T-helper 9 cell (primary cell): ENCODE measurements around the gene ALG5.

Experiments
- DNase-seq: peaks from one replicate; pipeline ENCODE4 v3.0.0-alpha.2; 2020

Gene ALG5

DNA sequence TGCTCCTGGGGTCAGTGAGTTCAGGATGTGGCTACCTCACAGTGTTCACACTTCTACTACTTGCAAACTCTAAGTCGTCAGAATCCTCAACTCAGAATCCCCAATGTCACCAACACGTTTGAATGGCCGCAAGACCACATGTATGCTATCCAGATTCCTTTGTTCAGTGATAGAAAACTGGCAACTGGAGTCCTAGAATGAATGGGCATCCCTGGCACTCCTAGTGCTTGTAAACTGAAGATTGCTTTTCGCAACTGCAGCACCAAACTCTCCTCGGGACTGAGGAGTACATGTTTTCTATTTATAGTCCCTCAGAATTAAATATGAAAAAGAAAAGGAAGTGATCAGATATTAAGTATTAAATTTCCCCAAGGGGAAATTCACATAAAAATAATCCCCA is 84.0 kb downstream of the ALG5 start:
- DNase-seq, result no peak

DNA sequence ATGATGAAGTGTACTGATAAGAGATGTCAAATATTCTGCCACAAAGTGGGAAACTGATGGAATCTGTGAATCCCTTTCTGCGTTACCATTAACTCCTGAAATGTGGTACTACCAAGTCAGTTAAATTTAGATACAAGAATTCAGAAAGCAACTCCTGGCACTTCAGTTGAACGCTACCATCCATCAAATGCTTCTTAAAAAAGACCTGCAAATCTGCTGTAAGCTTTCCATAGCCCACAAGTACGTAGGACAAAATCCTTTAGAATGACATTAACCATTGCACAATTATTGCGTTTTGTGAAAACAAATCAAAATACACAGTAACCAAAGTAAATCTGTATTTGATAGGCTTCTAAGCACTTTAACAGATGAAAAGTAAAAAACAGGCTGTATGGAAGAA is 84.5 kb downstream of the ALG5 start:
- DNase-seq, result no peak

DNA sequence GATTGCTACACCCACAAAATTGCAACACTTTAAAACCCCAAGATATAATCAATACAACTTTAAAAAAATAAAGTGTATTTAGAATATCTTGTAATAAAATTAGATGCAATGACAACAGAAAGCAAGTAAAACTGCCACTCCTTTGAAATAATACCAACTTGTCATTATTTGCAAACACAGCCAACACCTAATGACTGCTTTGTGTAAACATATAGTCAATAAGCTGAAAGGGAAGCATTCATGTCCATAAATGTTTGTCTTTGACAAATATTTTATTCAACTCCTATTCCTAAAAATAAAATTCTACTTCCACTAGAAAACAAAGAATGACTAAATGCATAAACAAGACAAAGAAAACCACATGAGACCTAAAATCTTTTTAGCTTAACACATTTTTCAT is 85.7 kb downstream of the ALG5 start:
- no peak for DNase-seq

DNA sequence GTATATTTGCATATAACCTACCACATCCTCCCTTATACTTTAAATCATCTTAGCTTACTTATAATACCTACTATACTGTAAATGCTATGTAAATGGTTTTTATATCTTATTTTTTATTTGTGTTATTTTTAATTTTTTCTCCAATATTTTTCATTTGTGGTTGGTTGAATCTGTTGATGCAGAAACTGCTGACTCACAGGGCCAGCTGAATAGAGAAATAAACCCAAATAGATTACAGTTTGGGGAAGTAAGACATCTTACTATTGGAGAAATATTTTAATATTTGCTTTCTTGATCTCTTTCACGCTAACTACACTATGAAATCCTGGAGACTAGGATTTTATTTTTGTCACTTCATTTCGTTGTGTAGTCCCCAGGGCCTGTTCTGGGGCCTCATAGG is 86.2 kb downstream of the ALG5 start:
- no peak for DNase-seq

DNA sequence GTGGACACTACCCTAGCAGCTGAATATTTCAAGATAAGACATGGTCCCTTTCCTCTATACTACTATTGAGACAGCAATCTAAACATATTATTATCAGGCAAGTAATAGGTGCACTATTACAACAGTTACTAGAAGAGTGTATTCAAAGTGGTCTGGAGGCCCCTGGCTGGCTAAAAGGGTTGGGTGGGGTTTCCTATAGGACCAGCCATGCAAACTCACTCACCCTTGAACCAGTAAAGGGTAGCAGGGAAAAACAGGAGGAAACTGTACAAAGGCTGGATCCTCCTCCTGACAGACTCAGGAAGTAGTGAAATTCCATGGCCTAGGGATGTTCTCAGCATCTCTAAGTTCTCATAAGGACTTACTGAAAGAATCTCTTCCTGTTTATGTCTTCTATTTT is 86.8 kb downstream of the ALG5 start:
- no peak for DNase-seq

DNA sequence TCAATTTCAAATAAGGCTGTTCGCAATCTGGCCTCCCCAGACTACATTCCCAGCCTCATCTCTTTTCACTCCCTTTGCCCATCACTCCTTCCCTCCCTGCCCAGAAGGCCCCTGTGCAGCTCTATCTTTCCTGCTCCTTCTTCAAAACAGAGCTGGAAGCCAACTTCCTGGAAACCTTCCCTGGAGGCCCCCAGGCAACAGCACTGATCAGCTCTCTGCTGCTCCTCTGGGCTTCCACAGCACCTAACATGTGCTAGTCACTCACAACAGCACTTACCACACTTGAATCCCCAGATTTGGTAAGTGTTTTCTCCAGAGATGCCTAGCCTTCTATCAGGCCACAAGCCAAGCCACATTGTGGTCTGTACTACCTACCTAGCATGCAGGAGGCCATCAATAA is 88.6 kb downstream of the ALG5 start:
- DNase-seq, result no peak

DNA sequence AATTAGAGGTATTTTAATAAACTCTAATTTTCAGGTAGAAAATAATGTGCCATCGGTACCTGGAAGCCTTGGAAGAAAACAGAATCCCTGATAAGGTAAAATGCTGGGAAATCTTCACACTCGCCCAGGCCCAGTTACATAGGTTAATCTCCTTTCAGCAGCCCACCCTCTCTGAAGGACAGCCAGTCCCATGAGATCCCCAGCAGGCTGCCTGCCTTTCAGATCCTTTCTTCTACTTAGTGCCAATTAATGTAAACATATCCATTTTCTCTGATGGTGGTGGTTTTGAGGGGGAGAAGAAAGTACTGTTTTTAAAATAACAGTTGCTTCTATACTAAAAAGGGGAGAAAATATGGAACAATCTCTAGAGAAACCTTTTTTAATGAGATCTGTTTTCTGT is 91.3 kb downstream of the ALG5 start:
- no peak for DNase-seq

DNA sequence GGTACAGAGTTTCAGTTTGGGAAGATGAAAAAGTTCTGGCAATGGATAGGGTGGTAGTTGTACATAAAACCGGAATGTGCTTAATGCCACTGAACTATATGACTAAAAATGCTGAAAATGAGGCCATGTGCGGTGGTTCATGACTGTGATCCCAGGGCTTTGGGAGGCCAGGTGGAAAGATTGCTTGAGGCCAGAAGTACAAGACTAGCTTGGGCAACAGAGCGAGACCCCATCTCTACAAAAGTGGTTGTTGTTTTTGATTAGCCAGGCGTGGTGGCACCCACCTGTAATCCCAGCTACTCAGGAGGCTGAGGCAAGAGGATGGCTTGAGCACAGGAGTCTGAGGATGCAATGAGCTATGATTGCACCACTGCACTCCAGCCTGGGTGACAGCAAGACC is 91.9 kb downstream of the ALG5 start:
- no peak for DNase-seq

DNA sequence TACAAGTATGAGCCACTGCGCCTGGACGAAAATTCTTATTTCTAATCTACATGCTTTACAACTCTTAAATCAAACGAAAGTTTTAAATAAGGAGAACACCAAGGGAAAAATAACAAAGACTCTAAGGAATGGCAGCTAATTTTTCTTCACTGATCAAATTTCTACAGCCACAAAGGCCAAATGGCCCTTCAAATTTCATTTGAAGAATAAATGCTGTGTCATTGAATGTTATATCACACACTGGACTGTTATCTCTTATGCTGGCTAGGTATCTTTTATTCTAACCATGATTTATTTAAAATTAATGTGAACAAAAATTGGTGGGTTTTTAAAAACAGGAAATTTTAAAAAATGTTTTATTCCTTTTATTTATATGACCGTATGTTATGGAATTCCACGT is 93.2 kb downstream of the ALG5 start:
- DNase-seq, result no peak

DNA sequence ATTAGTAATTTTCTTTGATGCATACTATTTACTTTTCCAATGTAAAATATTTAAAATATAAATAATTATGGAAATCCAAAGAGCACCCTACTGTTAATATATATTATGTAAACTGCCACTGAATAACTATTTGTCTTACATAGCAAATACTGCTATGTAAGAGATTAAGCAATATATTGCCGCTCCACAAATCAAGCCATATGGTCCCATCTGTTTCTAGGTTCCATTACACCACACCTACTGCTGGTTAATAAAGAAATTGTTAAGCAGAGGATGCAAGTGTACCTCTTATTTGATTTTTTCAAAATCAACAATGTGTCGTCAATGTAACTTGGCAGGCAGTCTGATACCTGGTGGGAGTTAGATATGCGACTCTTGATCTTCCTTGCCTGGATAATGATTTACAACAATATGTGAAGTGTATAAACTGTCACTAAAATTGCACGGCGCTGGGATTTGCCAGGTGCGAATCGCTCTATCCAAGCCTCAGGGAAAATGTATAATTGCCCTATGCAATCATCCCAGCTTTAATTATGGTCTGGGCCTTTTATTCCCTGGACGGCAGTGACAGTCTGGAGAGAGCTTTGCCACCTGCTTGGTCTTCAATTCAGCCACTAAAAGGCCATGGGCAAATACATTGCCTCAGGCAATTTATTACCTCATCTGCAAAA is 95.1 kb downstream of the ALG5 start:
- no peak for DNase-seq
